Spleen (tissue), 11 donors: Measurements from ENCODE around the gene KMT2E. TPM values are rescaled to one million over a fixed set of nuclear protein-coding genes. Genes with fewer than 3 reads are reported as not detected.

Source experiments
- DNase-seq: peaks from one replicate; pipeline ENCODE4 v3.0.0-alpha.2; 2020
- H3K27ac ChIP-seq, 8 donors: fragments of 200-600 bp; sonication (generic) in 7 of 8; 1 replicate in 4 of 8; 2 replicates in 4 of 8; pipeline versions ENCODE4 v1.5.0 to v1.8.0; 2016 to 2021; ENCODE audit warnings: inconsistent platforms in 4 of 8, mild to moderate bottlenecking in 4 of 8, moderate library complexity in 1 of 8
- H3K27me3 ChIP-seq, 7 donors: fragments of 200-600 bp; sonication (generic) in 6 of 7; replicated peaks in 1 of 7; 1 replicate in 4 of 7; 2 replicates in 3 of 7; pipeline versions ENCODE4 v1.5.0 to v1.8.0; 2016 to 2021; ENCODE audit warnings: inconsistent platforms in 3 of 7, mild to moderate bottlenecking in 1 of 7
- H3K36me3 ChIP-seq, 6 donors: fragments of 200-600 bp; sonication (generic) in 5 of 6; 1 replicate in 4 of 6; 2 replicates in 2 of 6; pipeline versions ENCODE4 v1.5.0 to v1.8.0; 2016 to 2021; ENCODE audit warnings: inconsistent platforms in 2 of 6
- H3K4me1 ChIP-seq, 6 donors: fragments of 200-600 bp; sonication (generic) in 5 of 6; 1 replicate in 3 of 6; 2 replicates in 3 of 6; pipeline versions ENCODE4 v1.5.0 to v1.8.0; 2016 to 2021; ENCODE audit warnings: inconsistent platforms in 3 of 6
- H3K4me3 ChIP-seq, 8 donors: fragments of 200-600 bp; sonication (generic) in 7 of 8; 1 replicate in 4 of 8; 2 replicates in 4 of 8; pipeline versions ENCODE4 v1.5.0 to v1.8.0; 2016 to 2021; ENCODE audit warnings: inconsistent platforms in 4 of 8, mild to moderate bottlenecking in 4 of 8, moderate library complexity in 2 of 8
- H3K9me3 ChIP-seq, 8 donors: fragments of 200-600 bp; sonication (generic) in 7 of 8; 1 replicate in 4 of 8; 2 replicates in 4 of 8; pipeline versions ENCODE4 v1.5.0 to v1.8.0; 2016 to 2021; ENCODE audit warnings: inconsistent platforms in 4 of 8
- POLR2A ChIP-seq, 3 donors: fragments of 450-650 bp; IDR thresholded peaks; one replicate each; pipeline ENCODE4 v1.5.1; 2017; ENCODE audit warnings: antibody characterized with exemption in 3 of 3, mild to moderate bottlenecking in 1 of 3
- POLR2AphosphoS5 ChIP-seq, 3 donors: sonication (generic); formaldehyde crosslinking; IDR thresholded peaks; one replicate each; pipeline ENCODE4 v1.5.1; 2017; ENCODE audit warnings: antibody characterized with exemption in 3 of 3
- WGBS, 5 donors: extraction: QIAGEN DNeasy Blood & Tissue Kit in 3 of 5; methylation state at CpG; one replicate each; pipeline versions ENCODE4 v1.1.5 to v1.1.7; 2013 to 2018; 5-methylcytosine and 5-hydroxymethylcytosine counted together
- intact Hi-C: fragments of 100-400 bp; cut with DNase I; formaldehyde crosslinking; loops from one replicate; pipeline ENCODE4 v1.15.0; 2023; ENCODE audit warnings: low total_unique reads
- polyA plus RNA-seq, 3 donors: library from polyadenylated mRNA; stranded (reverse); fragments of 200-250 nt; gene quantifications; one replicate each; pipeline ENCODE4 v1.2.1, GENCODE V29; 2013
- total RNA-seq, 7 donors: library from RNA; depleted of rRNA in 3 of 7; stranded (reverse); fragments of >200 nt in 3 of 7; fragmentation: NEBNext Ultra II Directional in 4 of 7; extraction: Animal tissue kit (Norgen Biotek cat#: 25700) in 4 of 7; gene quantifications; one replicate each; pipeline versions ENCODE4 v1.1.0 to v1.2.1, GENCODE V29; 2016 to 2021
- TF ChIP-seq, protein P1 (sequence below), 11 experiments: fragments of 200-600 bp in 7 of 11; fragments of 450-650 bp in 4 of 11; sonication (generic) in 4 of 11; IDR thresholded peaks in 8 of 11; conservative IDR thresholded peaks in 3 of 11; 1 replicate in 7 of 11; 2 replicates in 4 of 11; pipeline versions ENCODE4 v1.4.0 to v1.8.0; 2016 to 2021; ENCODE audit warnings: antibody characterized with exemption in 11 of 11, inconsistent platforms in 4 of 11, mild to moderate bottlenecking in 1 of 11
- donor health status: healthy with polysubstance abuse.
- donor health status: DM: no; HTN: no; CAD: no; lungs with moderate emphysema.
- donor health status: DM: no; HTN: no; CAD: no.
- donor health status: Bipolar disorder and iron deficiency.
- donor health status: healthy.
- donor health status: DM: no; HTN: no; CAD: no.
- donor health status: DM: yes; HTN: yes; CAD: no.

KMT2E gene
- total and polyA plus RNA-seq, 10 donors, result 11.5 to 215 (median 137) TPM

DNA sequence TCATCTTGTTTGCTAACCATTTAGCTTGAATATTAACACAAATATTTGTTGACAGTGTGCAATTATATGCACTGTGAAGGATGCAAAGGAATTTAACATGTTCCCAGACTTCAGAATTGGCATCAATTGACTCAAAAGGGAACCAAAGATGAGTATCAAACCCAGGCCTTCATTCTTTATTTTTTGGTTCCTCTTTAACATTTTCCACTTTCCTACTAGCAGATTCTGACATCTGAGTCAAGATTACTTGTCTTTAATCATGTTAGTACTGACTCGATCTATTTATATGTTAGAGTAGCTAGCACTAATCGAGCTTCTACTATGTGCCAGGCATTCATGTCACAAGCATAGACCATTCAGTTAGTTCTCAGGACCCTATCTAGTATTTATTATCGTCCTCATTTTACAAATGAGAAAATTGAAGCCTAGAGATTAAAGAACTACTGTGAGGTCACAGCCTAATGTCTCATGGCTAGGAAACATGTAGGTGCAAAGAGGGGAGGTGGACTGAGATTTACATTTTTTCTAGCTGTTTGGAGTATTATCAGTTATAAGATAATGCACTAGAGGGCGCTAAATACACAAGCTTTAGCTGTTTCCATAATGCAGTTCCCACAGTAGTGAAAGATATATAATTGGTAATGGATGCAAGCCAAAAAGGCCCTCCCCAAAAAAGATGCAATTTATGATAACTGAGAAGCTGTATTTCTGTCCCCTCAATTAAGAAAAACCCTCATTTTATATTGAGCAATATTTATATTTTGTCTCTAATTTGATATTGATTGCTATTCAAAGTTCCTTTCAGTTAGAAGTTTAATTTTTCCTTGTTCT lies 32.9 kb upstream of the KMT2E start:
- WGBS, 5 donors, result 37 to 50% (median 42%) methylated on average over 4 of the region's 4 CpGs
- no peak overlapping the region for H3K4me3 ChIP-seq
- H3K27ac ChIP-seq, result peak overlapping the region in 7 of 8 donors; percentile 4 to 98 (median 96)
- peaks cover 38 to 65% (median 52%) of the 10 kb centered on the region in 6 donors for H3K4me1 ChIP-seq
- intact Hi-C loops, result loop anchor here (5.0 kb wide), 1 partner anchor 36 kb away; no protein-coding TSS in a partner anchor
- H3K9me3 ChIP-seq, result no peaks in the 10 kb centered on the region
- DNase-seq, result no peak
- no peaks in the 10 kb centered on the region for H3K27me3 ChIP-seq
- peaks cover 0 to 3% (median 0%) of the 10 kb centered on the region in 6 donors for H3K36me3 ChIP-seq
- TF ChIP-seq, protein P1, sequence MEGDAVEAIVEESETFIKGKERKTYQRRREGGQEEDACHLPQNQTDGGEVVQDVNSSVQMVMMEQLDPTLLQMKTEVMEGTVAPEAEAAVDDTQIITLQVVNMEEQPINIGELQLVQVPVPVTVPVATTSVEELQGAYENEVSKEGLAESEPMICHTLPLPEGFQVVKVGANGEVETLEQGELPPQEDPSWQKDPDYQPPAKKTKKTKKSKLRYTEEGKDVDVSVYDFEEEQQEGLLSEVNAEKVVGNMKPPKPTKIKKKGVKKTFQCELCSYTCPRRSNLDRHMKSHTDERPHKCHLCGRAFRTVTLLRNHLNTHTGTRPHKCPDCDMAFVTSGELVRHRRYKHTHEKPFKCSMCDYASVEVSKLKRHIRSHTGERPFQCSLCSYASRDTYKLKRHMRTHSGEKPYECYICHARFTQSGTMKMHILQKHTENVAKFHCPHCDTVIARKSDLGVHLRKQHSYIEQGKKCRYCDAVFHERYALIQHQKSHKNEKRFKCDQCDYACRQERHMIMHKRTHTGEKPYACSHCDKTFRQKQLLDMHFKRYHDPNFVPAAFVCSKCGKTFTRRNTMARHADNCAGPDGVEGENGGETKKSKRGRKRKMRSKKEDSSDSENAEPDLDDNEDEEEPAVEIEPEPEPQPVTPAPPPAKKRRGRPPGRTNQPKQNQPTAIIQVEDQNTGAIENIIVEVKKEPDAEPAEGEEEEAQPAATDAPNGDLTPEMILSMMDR (IDR thresholded peaks at IDR 0.05 in 8 of 11, conservative IDR thresholded peaks at IDR 0.05 in 3 of 11), result peak; percentile 30 to 83 (median 75)
- no peak for TF ChIP-seq POLR2AphosphoS5 (IDR thresholded peaks at IDR 0.05)
- TF ChIP-seq POLR2A (IDR thresholded peaks at IDR 0.05), result no peak

GRCh38 chr7:104981672-104982037 lies 32.4 kb upstream of the KMT2E start:
- H3K36me3 ChIP-seq, result peaks cover 0 to 8% (median 0%) of the 10 kb centered on the region in 6 donors
- TF ChIP-seq POLR2AphosphoS5 (IDR thresholded peaks at IDR 0.05) (no peak), POLR2A (IDR thresholded peaks at IDR 0.05) (no peak)
- TF ChIP-seq, protein P1 (IDR thresholded peaks at IDR 0.05 in 8 of 11, conservative IDR thresholded peaks at IDR 0.05 in 3 of 11), result no peak
- H3K27ac ChIP-seq, result peak overlapping the region in 7 of 8 donors; percentile 11 to 98 (median 97)
- no peaks in the 10 kb centered on the region for H3K9me3 ChIP-seq
- DNase-seq, result no peak
- no peak overlapping the region for H3K4me3 ChIP-seq
- no peaks in the 10 kb centered on the region for H3K27me3 ChIP-seq
- intact Hi-C loops, result loop anchor here (5.0 kb wide), 1 partner anchor 36 kb away; no protein-coding TSS in a partner anchor
- 53 to 68% (median 61%) methylated on average over 1 of the region's 1 CpG for WGBS, 5 donors
- H3K4me1 ChIP-seq, result peaks cover 38 to 71% (median 55%) of the 10 kb centered on the region in 6 donors

GRCh38 chr7:104982308-104983075 lies 31.5 kb upstream of the KMT2E start:
- no peak for DNase-seq
- no peaks in the 10 kb centered on the region for H3K9me3 ChIP-seq
- intact Hi-C loops, result loop anchor here (5.0 kb wide), 1 partner anchor 35 kb away; no protein-coding TSS in a partner anchor
- no peaks in the 10 kb centered on the region for H3K27me3 ChIP-seq
- TF ChIP-seq POLR2A (IDR thresholded peaks at IDR 0.05) (no peak), POLR2AphosphoS5 (IDR thresholded peaks at IDR 0.05) (no peak)
- TF ChIP-seq, protein P1 (IDR thresholded peaks at IDR 0.05 in 8 of 11, conservative IDR thresholded peaks at IDR 0.05 in 3 of 11), result no peak
- peaks cover 0 to 8% (median 0%) of the 10 kb centered on the region in 6 donors for H3K36me3 ChIP-seq
- H3K4me1 ChIP-seq, result peaks cover 39 to 74% (median 55%) of the 10 kb centered on the region in 6 donors
- H3K4me3 ChIP-seq, result peak overlapping the region in 4 of 8 donors; percentile 47 to 75 (median 56)
- 38 to 57% (median 53%) methylated on average over 5 of the region's 5 CpGs for WGBS, 5 donors
- H3K27ac ChIP-seq, result peak overlapping the region in 7 of 8 donors; percentile 93 to 98 (median 97)
